SIG-M5 treated with dmso at 0.1 percent for 504 hours (cell line): ENCODE data around the gene NTSR1.

Experiments used
- DNase-seq: peaks from one replicate; lab custom pipeline; 2025; ENCODE audit not compliant: unreplicated experiment; lab: John Stamatoyannopoulos, UW

NTSR1 gene

GRCh38 chr20:62708591-62709536 is at the start of gene NTSR1:
Gene NTSR1 (plus strand): TSS chr20:62708836. CDS start chr20:62709208, 372 bp downstream.
- peak; percentile 51 for DNase-seq

DNA sequence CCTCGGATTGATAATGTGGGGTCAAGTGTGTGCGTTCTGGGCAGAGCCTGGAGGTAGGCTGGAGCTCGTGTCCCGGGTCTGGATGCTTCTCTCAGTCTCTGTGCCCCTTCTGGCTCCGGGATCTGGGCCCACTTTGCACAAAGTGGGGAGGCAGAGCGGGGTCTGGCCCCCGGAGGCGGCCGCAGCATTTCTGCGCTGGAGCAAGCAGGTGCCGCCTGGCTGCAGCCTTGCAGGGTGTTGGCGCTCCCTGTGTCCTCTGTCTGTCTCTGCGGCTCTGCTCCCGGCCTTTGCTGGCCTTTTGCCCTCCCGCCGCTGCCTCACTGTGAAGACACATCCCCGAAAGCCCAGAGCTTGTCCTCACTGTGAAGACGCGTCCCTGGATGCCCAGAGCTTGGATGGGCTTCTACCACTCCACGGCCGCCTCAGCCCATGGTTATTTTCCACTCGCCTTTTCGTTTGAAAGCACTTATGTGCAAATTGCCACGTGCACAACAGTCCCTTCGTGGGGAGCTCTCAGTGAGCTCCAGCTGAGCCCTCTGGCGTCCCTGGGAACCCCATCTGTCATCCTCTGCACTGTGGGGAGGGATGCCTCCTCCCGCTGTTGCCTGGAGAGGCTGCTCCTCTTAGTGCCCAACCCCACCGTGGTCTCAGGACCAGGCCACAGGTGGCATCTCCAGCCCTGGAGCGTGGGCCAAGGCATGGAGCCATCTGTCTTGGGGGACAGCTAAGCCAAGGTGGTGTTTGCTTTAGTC is 49.0 kb upstream of the NTSR1 start:
- DNase-seq = no peak

- no peak for DNase-seq
Measured at GRCh38 chr20:62660240-62660615, 48.4 kb upstream of the NTSR1 start.

- DNase-seq = no peak
Measured at GRCh38 chr20:62660768-62661167, 47.9 kb upstream of the NTSR1 start.

DNA sequence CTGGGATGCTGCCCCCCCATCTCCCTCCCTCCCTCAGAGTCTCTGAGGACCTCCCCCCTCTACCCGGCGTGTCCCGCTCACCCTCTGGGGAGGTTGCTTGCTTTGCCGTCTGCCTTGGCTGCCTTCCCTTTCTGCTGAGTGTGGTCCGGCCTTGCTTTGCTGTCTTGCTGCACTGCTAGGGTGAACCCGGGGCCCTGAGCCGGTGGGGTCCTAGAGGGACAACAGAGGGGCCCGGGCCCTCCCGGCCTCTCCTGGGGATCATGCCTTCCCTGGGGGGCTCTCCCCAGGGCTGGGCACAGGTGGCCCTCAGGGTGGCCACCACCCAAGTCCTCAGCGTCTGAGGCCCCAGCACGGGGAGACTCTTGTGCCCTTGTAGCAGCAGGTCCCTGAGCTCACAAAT is 47.0 kb upstream of the NTSR1 start:
- no peak for DNase-seq

GRCh38 chr20:62662422-62662821 is 46.2 kb upstream of the NTSR1 start:
- DNase-seq = no peak

DNA sequence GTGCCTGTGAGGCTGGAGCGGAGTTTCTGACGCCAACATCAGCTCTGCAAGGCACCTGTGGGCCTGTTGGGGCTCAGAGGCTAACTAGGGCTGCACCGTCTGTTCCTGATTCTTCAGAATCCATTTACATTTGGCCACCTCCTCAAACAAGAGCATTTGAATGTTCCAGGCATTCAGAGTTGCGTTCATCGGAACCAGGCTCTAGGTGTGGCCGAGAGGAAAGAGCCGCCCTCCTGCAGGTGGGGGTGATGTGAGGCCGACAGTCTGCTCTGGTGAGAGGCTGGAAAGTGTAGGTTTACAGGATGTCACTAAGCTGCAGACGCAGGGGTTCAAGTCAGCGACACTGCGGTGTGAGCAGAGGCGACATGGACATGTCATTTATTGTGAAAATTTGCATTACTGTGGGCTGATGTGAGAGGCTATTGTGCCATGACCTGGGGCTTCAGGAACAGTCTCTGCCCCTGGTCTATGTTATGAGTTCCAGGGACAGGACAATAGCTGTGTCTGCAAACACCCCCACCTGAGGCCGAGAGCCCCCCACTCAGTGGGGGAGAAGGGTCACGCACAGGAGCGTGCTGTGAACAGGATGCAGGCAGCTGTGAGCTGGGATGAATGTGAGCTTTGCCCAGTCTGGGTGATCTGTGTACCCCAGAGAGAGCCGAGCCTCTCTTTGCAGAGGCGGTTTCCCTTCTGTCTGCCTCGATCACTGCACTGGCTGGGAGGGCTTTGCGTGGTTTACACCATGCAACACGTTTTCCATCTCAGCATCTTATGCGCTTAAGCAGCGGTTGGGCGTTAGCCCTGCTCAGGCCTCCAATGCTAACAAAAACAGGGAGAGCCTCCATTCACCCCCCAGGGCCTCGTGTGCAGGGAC is 45.3 kb upstream of the NTSR1 start:
- DNase-seq = no peak

DNA sequence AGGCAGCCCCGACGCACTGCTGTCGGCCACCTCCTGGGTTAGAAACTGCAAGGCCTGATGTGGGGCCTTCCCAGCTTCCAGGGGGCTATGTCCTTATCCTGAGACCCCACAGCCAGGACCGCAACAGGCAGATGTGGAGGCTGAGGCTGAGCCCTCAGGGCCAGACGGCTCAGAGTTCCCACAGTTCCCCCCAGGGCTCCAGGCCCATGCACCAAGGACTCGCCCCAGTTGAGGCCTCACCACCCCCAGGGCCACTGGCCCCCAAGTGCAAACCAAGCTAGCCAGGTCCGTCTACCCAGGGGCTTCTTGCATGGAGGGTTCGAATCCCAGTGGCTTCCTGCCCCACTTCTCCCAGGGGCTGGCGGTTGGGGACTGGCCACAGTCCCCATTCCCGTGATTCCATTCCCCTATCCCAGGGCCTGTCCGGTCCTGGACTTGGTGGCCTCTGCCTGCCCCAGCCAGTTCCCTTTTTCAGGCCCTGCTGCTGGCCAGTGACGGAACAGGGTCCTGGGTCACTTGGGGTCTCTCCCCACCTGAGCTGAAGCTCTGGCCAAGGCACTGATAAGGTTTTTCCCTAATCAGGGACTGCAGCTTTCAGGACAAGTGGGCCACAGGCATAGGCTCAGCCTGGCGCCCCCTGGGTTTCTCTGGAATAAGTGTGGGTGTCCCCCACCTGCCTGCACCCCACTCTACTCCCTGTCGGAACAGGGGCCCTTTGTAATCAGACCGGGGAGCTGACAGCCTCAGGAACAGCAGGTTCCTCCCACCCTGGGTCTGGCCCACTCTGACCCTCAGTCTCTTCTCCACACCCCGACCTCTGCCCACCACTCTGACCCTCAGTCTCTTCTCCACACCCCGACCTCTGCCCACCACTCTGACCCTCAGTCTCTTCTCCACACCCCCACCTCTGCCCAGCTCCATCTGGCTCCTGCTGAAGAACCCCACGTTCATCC is 44.3 kb upstream of the NTSR1 start:
- DNase-seq = no peak

GRCh38 chr20:62665153-62665754 is 43.4 kb upstream of the NTSR1 start:
- no peak for DNase-seq

GRCh38 chr20:62665826-62666735 is 42.6 kb upstream of the NTSR1 start:
- DNase-seq = no peak

DNA sequence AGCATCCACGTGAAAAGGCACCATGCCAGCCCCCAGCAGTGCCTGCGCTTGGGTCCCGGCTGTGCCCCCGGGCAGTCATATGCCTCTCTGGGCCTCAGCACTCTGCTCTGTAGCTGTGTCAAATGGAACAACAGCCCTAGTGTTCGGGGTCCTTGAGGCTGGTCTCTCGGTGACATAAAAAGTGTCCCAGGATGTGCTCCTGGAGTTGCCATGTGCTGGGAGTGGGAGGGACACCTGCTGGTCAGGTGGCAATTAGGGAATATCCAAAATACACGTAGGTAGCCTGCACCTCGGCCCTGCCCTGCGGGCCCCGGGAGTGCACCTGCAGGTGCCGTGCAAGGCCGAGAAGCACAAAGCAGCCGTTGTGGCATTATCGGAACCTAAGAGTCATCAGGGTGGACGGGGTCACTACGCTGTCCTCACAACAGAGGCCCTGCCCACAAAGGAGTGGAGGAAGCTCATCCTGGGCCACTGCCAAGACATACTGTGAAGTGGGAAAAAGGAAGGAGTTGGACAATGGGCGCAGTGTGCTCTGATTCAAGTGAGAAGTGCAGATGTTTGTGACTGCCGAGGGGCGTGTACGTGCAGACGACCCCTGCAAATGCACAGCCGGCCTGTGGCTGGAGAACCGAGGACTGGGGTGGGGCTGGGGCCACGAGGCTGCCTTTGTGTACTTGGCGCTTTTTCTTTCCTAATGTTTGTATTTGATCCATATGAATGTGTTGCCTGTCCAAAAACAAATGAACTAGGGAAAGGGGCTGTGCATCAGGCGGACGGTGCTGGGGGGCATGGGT is 41.7 kb upstream of the NTSR1 start:
- DNase-seq = no peak

DNA sequence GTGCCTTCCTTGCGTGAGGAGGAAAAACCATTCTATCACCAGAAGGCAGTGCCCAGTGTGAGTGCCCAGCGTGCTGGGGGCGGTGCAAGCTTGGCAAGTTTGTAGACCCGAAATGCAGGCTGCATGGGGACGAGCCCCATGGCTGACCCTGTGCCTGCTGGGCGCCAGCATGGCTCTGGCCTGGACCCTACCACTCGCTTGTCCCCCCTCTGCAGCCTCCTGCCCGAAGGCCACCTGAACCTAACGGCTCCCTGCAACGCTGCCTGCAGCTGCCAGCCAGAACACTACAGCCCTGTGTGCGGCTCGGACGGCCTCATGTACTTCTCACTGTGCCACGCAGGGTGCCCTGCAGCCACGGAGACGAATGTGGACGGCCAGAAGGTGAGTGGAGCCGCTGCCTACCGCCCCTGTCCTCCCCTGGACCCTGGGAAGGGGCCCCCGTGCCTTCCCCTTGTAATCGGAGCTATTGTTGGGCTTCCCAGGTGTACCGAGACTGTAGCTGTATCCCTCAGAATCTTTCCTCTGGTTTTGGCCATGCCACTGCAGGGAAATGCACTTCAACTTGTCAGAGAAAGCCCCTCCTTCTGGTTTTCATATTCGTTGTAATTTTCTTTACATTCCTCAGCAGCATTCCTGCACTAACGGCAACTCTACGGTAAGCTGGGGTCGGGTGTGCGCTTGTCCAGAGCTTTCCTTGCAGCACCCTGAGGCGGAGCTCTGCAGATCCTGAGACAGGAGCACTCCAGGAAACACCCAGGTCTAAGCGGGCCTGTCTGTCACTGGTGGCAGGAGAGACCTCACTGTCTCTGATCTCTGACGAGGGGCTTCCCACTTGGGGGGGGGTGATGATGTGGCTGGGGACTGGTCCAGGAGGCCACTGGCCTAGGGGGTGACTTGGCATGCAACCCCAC is 40.9 kb upstream of the NTSR1 start:
- no peak for DNase-seq

GRCh38 chr20:62668441-62669027 is 40.1 kb upstream of the NTSR1 start:
- DNase-seq = peak; percentile 61

GRCh38 chr20:62669249-62669648 is 39.4 kb upstream of the NTSR1 start:
- DNase-seq = no peak

- no peak for DNase-seq
Measured at GRCh38 chr20:62670156-62670555, 38.5 kb upstream of the NTSR1 start.

GRCh38 chr20:62670998-62671397 is 37.6 kb upstream of the NTSR1 start:
- DNase-seq = no peak
